ENCODE results near the gene LRRTM3. TPM values are rescaled to one million over a fixed set of nuclear protein-coding genes. Genes with fewer than 3 reads are reported as not detected.

Gene LRRTM3
- total RNA-seq, 6 donors from 2014 or later, result not detected

DNA sequence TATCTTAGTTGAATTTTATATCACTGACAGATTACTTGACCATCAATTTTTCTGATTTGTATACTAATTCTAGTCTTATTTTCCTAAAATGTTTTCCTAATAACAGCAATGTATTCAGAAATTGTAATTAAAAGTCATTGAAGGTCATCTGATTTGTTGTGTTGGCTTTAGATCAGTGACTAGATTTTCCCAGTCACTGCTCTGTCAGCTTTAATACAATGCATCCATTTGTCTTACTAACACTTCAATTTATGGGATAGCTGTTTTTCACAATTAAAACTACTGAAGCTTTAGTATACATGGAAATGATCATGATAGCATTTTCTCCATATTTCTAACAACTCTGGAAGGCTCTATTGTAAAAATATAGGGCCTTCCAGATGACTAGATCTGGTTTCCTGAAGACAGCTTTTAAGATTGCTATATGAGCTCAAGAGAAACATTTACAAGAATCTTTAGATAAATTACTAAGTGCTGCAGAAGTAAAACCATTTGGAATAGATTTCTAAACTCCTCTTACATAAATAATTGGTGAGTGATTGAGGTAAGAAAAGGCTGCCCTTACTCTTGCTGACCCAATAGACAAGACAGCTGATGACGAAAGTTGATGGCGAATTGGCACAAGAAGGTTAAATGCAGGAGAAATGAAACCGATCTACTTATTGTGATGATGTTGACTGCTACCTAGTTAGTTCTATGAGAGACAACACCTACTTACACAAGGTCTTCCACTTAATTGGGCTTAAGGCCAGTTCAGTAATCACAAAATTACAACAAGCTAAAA lies 74.1 kb downstream of the LRRTM3 start:
- ATAC-seq (ENCODE audit: low FRiP score in 2 of 2), result no peak
- H3K9me3 ChIP-seq, result no peaks in the 10 kb centered on the region
- H3K36me3 ChIP-seq, result no peaks in the 10 kb centered on the region
- no peaks in the 10 kb centered on the region for H3K4me1 ChIP-seq
- no peak overlapping the region for H3K27ac ChIP-seq
- DNase-seq, result no peak
- WGBS, 2 donors, result 86% methylated on average over 3 of the region's 3 CpGs
- no peak for TF ChIP-seq POLR2AphosphoS5 (IDR thresholded peaks at IDR 0.05)
- TF ChIP-seq, protein P1, sequence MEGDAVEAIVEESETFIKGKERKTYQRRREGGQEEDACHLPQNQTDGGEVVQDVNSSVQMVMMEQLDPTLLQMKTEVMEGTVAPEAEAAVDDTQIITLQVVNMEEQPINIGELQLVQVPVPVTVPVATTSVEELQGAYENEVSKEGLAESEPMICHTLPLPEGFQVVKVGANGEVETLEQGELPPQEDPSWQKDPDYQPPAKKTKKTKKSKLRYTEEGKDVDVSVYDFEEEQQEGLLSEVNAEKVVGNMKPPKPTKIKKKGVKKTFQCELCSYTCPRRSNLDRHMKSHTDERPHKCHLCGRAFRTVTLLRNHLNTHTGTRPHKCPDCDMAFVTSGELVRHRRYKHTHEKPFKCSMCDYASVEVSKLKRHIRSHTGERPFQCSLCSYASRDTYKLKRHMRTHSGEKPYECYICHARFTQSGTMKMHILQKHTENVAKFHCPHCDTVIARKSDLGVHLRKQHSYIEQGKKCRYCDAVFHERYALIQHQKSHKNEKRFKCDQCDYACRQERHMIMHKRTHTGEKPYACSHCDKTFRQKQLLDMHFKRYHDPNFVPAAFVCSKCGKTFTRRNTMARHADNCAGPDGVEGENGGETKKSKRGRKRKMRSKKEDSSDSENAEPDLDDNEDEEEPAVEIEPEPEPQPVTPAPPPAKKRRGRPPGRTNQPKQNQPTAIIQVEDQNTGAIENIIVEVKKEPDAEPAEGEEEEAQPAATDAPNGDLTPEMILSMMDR (IDR thresholded peaks at IDR 0.05), result no peak
- TF ChIP-seq EP300 (IDR thresholded peaks at IDR 0.05), result no peak
- TF ChIP-seq POLR2A (IDR thresholded peaks at IDR 0.05), result no peak
- H3K4me3 ChIP-seq, result no peak overlapping the region
- H3K27me3 ChIP-seq, result no peaks in the 10 kb centered on the region

DNA sequence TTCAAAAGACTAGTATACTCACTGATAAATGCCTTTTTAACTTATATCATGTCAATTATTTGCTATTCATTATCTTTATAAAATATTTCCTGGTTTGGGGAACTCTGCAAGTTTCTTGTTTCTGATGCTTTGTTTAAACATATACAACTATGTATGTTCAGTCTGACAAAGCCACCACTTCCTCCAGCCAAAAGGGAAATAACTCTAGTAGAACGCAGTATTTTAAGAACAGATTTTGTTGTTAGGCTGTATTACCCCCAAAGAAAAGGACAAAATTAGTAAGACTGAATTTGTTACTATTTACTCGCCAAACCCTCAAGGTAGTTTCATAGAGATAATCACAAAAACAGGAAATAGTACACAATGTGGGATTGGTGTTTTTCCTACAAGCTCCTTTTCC lies 78.9 kb downstream of the LRRTM3 start:
- TF ChIP-seq EP300 (IDR thresholded peaks at IDR 0.05) (no peak), POLR2AphosphoS5 (IDR thresholded peaks at IDR 0.05) (no peak), POLR2A (IDR thresholded peaks at IDR 0.05) (no peak)
- TF ChIP-seq, protein P1 (IDR thresholded peaks at IDR 0.05), result no peak
- no peak for DNase-seq
- 55 to 57% methylated on average over 2 of the region's 2 CpGs for WGBS, 2 donors

DNA sequence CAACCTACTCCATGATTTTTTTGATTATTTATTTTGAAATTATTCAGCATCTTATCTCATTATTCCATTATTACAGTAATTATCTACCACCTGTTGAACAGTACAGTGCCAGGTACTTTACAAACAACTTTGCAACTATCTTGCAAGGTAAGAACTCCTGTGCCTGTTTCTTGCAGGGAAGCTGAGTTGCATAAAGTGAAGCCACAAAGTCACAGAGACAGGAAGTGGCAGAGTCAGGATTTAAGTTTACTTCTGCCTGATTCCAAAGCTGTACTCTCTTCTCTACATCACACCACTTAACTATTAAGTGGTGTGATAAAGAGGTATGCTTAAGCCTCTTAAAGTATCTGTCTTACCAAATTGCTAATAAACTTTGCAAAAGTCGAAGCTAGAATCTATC lies 80.1 kb downstream of the LRRTM3 start:
- no peaks in the 10 kb centered on the region for H3K27me3 ChIP-seq
- H3K36me3 ChIP-seq, result no peaks in the 10 kb centered on the region
- no peak overlapping the region for H3K4me3 ChIP-seq
- DNase-seq (no peak), ATAC-seq (ENCODE audit: low FRiP score in 2 of 2) (no peak)
- TF ChIP-seq EP300 (IDR thresholded peaks at IDR 0.05) (no peak), POLR2AphosphoS5 (IDR thresholded peaks at IDR 0.05) (no peak), POLR2A (IDR thresholded peaks at IDR 0.05) (no peak)
- TF ChIP-seq, protein P1 (IDR thresholded peaks at IDR 0.05), result no peak
- no peaks in the 10 kb centered on the region for H3K9me3 ChIP-seq
- no peaks in the 10 kb centered on the region for H3K4me1 ChIP-seq
- H3K27ac ChIP-seq, result no peak overlapping the region
- 32 to 43% methylated on average over 1 of the region's 1 CpG for WGBS, 2 donors

More for the DNA sequence above, 78.9 kb downstream of the LRRTM3 start:
- Histone ChIP-seq H3K36me3 (no peaks in the 10 kb centered on the region), H3K27me3 (no peaks in the 10 kb centered on the region), H3K4me1 (no peaks in the 10 kb centered on the region), H3K27ac (no peak overlapping the region), H3K9me3 (no peaks in the 10 kb centered on the region), H3K4me3 (no peak overlapping the region)
- no peak for ATAC-seq (ENCODE audit: low FRiP score in 2 of 2)

DNA sequence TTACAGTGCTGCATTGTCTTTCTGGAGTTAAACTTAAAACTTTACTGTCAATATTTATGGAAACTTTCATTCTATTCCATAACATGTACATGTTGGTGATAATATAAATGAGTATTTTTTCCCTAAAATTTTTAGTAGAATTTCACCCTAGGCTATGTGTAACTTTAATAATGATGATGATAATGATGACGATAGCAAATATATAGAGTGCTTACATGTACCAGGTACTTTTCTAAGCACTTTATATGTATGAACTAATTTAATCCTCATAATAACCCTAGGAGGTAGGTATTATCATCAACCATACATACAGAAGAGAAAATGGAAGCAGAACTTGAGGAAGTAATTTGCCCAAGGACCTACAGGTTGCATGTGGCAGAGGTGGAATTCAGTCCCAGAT lies 85.6 kb downstream of the LRRTM3 start:
- H3K27ac ChIP-seq, result no peak overlapping the region
- no peak for TF ChIP-seq EP300 (IDR thresholded peaks at IDR 0.05)
- TF ChIP-seq, protein P1 (IDR thresholded peaks at IDR 0.05), result no peak
- TF ChIP-seq POLR2AphosphoS5 (IDR thresholded peaks at IDR 0.05), result no peak
- no peak for TF ChIP-seq POLR2A (IDR thresholded peaks at IDR 0.05)
- H3K36me3 ChIP-seq, result no peaks in the 10 kb centered on the region
- no peaks in the 10 kb centered on the region for H3K9me3 ChIP-seq
- WGBS, 2 donors, result 100% methylated on average over 1 of the region's 1 CpG
- no peak for DNase-seq
- no peak overlapping the region for H3K4me3 ChIP-seq
- no peaks in the 10 kb centered on the region for H3K27me3 ChIP-seq
- ATAC-seq (ENCODE audit: low FRiP score in 2 of 2), result no peak
- no peaks in the 10 kb centered on the region for H3K4me1 ChIP-seq

DNA sequence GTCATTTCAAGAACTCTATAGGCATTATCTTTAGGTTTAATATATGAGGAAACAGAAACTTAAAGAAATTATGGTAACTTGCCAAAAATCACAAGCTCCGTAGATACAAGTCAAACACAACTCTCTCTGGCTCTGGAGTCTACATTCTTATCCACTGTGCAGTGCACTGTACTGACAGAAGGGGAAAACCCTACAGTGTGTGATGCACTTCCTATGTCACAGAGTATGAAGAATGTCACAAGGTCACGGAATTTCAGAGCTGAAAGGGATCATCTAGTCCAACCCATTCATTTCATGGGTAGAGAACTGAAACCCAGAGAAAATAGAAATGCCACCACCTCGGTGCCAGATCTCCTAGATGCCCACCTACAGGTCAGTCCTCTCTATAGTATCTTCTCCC lies 86.1 kb downstream of the LRRTM3 start:
- no peaks in the 10 kb centered on the region for H3K36me3 ChIP-seq
- ATAC-seq (ENCODE audit: low FRiP score in 2 of 2) (no peak), DNase-seq (no peak)
- H3K27ac ChIP-seq, result no peak overlapping the region
- TF ChIP-seq, protein P1 (IDR thresholded peaks at IDR 0.05), result no peak
- TF ChIP-seq POLR2A (IDR thresholded peaks at IDR 0.05), result no peak
- TF ChIP-seq EP300 (IDR thresholded peaks at IDR 0.05), result no peak
- TF ChIP-seq POLR2AphosphoS5 (IDR thresholded peaks at IDR 0.05), result no peak
- H3K9me3 ChIP-seq, result no peaks in the 10 kb centered on the region
- 67 to 78% methylated on average over 3 of the region's 3 CpGs for WGBS, 2 donors
- H3K27me3 ChIP-seq, result no peaks in the 10 kb centered on the region
- H3K4me1 ChIP-seq, result no peaks in the 10 kb centered on the region
- H3K4me3 ChIP-seq, result no peak overlapping the region
